ENCODE results near the gene DPH1.
"Not testable (repeated sequence)": the region's sequence is repeated elsewhere in the genome, so short reads cannot be mapped to it uniquely, and the experiment has no call there.

DPH1 gene

DNA sequence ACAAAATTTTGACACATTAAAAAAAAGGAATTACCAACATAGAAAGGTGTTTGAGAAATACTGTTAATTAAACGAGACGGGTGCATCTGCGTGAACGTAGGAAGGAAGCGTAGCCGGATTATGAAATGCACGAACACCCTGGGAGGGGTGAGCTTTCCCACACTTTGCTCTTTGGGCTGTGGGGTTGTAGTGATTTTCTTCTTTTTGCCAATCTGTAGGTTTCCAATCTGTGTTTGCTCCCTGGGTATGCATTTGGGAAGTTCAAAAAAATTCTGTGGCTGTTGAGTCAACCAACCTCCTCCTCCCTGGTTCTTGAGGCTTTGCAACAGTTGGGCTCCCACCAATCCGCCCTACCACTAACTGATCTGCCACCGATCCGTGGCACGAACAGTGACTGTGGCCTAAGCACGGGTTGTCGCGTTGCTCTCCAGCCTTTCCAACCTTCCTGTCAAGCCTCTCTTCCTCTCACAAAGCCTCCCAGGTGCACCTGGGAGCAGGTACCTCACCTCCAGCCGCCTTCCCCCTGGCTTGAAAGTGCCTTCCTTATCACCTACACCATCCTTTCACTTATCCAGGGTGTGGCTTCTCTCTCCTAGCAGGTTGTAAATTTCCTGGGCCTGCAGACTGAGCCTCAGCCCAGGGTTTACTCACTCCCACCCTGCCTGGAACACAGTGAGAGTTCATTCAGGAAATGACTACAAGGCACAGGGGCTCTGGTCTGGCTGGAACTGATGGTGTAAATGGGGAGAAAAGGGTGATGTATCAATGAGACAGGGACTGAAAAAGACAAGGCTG is 21.4 kb upstream of the DPH1 start:
- DNase-seq, result no peak

DNA sequence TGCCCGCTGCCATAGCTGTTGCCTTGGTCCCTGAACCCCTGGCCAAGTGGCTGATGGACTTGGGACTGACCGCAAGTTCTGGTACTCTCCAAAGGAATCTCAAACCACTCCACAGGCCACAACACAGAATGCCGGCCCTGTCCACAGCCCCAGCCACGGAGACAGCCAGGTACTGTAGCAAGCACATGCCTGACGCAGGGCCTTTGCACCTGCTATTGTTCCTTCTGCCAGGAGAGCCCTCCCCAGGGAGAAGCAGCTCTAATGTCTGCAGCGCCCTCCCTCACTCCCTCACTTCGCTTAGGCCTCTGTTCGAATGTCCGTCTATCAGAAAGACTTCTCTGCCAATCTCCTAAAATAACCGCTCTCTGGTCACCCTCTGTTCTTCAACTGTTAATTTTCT is 20.2 kb upstream of the DPH1 start:
- DNase-seq, result no peak

DNA sequence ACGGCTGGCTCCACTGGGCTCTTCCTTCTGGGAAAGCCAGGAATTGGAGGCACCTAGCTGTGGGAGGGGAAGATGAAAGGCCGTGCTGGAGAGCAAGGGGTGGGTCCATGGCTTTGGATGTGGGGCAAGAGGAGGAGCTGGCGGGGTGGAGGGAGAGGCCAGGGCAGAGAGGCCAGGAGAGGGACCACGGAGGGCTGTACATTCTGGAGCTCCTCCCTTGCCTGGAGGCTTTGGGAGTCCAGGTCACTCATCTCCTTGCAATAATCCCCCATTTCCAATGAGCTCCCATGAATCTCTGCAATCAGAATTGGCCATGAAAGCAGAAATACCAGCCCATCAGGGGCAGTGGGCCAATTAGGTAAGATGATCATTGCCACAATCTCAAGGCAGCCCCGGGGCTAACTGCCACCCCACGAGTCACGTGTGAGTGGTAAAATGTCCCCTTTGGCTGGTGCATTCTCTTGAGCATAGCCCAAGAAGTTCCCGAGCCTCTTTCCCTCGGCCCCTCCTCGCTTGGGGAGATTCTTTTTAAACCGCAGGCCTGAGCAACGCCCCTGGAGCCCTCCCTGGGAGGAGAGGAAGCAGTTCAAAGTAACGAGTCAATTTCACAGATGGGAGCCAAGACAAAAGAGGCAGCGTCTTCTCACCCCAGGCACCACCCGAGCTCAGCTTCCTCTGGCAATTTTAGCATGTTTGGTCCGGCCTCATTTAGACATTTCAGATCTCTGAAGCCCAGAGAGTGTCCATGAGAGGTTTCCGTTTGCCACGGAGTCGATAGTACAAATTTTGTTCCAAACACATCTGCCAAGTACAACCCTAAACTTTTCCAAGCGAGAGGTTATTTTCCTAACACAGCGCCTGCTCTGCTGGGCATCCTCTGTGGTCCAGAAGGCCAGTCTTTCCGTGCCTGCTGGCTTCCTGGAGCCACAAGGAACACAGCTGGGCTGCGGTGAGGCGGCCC is 18.3 kb upstream of the DPH1 start:
- no peak for DNase-seq

DNA sequence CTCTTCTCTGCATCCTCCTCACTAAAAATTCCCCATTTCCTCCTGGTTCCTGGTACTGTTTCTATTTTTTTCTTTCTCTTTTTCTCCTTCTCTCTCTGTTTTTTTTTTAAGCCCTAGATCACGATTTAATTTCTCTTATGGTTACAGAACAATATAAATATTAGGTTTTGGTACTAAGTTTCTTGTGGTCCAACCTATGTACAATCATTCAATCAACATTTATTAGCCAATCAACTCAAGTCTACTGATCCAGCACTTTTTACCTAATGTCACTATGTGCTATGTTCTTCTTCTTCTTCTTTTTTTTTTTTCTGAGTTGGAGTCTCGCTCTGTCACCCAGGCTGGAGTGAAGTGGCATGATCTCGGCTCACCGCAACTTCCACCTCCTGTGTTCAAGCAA is 17.5 kb upstream of the DPH1 start:
- DNase-seq, result no peak

DNA sequence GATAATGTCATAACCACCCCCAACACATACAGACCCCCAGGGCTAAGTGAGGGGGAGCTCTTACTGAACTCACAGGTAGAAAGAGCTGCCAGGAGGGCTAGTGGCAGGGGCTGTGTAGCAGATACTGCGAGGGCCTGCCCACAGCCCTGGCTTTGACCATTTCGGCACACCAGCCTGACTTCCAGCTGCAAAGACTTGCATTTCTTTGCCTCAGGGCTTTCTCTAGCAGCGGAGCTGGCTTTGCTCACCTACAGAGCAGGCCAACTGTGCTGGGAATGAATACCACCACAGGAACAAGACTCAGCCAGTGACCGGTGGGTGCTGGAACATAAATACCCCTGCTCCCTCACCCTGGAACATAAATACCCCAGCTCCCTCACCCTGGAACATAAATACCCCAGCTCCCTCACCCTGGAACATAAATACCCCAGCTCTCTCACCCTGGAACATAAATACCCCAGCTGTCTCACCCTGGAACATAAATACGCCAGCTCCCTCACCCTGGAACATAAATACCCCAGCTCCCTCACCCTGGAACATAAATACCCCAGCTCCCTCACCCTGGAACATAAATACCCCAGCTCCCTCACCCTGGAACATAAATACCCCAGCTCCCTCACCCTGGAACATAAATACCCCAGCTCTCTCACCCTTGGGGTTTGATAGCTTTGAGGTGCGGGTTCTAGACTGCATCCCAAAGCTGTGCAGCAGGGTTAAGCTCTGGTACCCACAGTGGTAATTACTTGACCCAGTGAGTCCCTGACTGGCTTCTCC is 16.5 kb upstream of the DPH1 start:
- not testable (repeated sequence) for DNase-seq

DNA sequence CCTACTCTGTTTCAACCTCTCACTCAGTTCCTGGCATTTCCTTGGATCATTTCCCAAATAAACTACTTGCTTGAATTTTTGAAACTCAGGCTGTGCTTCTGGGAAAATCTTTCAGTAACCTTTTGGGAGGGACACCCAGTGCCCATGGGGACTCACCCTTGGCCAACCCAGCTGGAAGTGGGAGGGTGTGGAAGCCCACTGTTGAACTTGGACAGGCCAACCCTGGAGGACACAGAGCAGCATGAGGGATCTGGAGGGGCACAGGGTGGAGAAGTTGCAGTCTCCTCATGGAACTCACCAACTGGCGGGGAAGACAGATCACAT is 16.0 kb upstream of the DPH1 start:
- DNase-seq, result no peak

DNA sequence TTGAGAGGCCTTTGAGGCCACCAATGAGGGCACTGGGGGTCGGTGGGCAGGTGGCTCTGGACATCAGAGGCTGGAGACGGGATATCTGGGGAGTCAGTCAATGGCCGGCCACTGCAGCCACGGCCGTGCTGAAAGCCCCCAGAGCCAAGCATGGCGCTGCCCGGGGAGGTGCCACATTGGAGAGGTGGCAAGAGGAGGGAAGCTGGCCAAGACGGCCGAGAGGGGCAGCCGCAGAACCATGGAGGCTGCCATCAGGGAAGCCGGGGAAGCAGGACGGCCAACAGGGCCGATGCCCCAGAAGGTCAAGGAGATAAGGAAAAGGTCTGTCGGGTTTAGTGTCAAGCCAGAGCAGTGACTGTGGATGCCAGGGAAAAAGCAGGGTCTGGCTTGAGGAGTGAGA is 14.6 kb upstream of the DPH1 start:
- DNase-seq, result no peak

DNA sequence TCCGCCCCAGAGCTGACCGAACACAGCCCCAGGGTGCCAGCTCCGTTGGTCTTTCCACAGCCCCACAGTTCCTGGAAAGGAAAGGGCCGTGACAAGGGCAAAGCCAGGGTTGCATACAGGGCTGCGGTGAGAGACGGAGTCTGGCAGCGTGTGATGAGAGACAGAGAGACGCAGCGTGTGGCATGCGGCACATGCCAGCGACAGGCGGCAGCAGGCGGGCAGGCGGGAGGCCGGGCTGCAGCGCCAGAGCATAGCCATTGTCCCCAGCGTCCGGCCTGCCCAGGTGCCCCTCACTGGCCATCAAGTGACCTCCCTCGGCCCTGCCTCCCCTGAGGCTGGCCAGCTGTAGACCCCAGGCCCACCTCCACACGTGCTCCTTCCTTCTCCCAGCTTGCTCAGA is 13.5 kb upstream of the DPH1 start:
- no peak for DNase-seq

DNA sequence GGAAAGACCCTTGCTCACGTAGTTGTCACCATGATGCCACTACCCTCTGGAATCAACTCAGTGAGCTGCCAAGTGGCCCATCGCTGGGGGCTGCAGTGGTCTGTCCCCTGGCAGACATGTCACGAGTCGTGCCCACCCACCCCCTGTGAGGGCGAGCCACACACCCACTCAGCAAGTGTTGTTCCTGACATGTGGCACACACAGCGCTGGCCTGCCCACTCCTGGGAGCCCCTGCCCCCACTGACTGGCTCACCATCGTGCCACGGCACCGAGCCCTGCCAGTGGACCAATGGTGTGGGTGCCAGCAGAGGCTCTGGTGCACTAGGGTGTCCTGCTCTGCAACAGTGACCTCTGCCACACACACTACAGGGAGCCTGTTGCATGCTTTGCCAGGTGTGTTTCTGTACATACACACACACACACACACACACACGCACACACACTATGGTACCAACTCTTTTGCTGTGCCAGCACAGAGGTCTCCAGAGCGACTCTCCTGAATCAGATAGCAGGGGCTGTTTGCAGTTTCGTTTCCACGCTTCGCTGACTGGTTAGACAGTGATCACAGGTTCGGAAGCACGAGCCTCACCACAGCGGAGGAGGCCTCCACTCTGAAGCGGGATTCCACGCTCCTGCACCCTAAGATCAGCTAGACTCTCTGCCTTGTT is 12.5 kb upstream of the DPH1 start:
- DNase-seq, result no peak

DNA sequence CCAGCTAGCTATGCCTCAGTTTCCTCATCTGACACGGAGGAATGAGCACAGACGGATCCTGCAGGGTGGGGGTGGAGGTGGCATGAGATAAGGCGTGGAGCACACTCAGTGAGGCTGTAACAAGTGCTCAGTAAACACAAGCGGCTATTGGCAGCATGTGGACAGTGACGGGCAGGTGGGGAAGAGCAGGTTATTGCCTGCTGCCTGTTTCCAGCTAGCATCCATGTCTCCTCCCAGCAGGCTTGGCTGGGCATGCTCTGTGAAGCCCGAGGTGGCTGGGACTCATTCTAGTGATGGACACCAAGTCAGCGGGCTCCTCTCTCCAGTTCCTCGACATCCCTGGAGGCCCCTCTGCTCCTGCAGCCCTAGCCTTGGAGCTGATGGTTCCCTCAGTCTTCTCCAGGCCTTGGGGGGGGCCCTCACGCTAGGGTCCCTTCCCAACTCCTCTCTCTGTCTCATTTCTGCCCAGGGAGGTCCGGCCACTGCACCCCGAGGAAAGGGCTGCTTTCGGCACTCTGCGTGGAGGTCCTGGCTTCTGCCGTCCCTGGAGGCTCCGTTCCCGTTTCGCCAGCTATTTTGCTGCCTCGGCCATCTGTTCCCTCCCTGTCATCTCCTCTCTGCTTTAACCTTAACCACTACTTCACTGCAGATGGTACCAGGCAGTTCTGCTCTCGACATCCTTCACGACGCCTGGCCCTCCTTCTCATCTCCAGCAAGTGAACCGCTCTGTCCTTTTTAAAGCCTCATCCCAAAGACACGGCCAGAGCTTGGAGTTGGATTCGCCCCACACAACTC is 11.0 kb upstream of the DPH1 start:
- no peak for DNase-seq

DNA sequence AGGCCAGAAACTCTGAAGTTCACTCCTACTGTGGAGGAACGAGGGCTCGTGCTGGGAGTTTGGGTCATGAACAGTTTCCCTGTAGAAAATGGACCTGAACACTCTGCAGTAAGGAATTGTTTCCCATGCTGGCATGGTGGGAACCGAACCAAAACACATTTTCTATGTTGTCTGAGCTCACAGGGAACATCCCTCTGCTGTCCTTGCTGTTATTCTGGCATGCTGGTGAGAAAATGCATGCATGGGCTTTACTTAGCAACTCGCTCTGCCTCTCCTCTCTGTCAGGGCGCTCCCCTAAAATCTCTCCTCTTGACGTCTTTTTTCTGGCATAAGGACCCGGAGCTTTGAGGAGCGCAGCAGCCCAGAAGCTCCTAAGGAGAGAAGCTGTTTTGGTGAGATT is 10.2 kb upstream of the DPH1 start:
- no peak for DNase-seq

DNA sequence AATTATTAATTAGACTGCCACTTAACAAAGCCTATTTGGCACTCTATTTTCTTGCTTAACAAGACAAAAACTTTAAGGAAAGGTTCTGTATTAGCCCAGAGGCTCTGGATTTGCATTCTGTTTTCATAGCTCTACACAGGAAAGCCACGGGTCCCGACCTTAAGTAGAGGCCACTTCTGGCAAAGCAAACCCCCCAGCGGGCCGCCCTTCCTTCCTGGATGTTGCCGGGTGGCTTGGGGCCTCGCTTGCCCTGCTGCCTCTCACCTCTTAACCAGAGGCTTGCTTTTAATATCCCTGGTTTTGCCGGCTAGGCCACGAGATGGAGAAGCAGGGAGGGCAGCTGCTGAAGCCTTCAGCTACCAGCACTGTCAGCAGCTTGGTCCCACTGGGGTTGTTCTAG is 9.2 kb upstream of the DPH1 start:
- DNase-seq, result no peak

DNA sequence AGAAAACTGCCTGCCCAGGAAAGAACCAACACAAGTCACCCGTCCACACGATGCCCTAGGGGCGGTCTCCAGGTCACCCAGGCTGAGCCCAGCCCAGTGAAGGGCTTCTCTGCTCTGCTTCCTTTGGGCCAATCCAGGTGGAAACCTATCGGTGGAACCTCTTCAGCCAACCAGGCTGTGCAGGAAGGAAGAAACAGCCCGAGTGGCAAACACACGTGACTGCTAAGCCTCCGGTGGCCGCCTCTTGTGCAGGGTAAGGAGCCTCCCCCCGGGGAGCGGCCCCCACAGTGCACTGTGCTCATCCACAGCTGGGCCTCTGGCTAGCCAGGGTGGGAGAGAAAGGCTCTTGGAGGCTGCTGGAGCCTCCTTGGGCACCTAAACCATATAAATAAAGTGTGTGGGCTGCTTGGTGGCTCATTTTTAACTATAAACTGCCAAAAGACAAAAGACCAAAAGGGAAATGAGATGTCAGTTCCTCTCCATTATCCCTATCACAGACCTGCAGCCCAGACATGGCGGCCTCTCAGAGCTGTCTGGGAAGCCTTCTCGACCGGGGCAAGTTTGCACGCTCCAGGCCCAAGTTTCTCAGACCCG is 7.2 kb upstream of the DPH1 start:
- no peak for DNase-seq

DNA sequence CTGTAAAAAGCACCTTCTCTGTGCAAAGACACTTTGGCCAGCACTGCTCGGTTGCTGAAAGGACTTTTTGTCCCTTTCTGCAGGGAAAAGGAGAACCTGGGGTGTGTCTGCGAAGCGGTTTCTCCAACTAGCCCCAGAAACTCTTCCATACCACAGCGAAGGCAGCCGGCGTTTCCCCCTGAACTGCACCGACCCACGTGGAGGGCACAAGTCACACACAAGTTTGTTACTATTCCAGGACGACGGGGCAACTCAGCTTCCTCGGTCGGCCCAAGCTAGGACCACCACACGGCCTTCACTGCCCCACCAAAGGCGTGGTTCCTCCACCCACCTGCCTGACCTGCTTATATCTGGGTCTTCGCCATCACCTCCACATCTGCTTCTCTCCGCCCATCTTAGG is 6.7 kb upstream of the DPH1 start:
- no peak for DNase-seq

DNA sequence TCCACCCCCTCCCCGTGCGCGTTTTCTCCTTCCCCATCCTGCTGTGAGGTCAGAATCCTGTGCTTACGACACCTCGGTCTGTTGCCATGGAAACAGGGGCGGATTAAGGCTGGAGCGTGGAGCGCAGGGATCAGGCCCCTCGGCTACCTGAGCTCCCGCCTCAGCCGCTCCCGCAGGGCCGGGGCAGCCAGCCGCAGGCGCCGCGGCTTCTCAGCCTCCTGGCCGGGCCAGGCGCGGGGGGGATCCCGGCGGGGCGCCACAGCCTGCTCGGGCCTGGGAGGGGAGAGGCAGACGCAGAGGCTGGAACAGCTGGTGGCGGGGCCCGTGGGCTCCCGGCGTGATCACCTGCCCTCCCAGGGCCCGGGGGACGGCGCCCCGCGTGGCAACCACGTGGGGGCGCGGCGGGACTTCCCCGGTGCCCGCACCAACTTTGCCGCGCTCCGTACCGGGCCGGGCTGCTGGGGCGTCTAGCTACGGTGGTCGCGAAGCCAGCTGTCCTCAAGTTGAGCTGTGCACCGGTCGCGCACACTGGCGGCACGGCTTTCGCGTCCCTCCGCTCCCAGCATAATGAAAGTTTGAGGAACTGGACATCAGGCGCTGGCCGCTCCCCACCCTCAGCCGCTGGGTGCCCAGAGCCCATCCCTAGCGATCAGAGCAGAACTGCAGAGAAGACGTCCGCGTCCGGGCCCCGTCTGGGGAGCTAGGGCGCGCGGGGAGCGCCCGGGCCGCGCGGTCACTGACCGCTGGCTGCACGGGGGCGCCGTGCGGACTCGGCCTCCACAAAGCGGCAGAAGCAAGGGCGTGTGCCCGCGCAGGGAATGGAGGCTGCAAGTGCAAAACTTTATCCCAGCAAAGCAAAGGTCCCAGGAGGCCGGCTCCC is 6.0 kb upstream of the DPH1 start:
- DNase-seq, result peak; percentile 34

DNA sequence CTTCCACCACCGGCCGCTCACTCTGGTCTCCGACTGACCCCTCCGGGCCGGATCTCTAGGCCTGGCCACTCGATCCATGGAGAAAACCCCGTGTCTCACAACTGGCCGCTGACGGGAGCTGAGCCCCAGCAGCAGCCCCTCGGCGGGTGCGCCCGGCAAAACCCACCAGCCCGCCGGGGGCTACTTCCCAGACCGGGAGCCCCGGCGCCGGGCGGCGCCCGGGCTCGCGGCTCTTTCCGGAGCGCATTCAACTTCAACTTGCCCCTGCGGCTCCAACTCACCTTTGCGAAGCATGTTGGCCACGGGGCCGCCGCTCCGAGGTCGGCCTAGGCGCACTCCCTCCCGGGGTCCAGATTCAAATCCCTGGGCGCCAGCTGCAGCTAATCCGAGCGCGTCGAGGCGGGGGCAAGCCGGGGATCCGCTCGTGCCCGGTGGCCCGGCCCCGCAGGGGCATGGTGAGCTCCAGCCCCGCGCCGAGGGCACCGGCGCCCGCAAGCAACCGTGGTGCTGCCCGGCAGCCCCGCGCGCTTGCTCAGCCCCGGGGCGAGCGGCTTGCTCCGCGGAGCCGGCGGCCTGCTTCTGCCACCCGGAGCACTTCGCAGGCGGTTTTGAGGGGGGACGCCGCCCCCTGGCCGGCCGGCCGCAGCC is 5.3 kb upstream of the DPH1 start:
- DNase-seq, result no peak

DNA sequence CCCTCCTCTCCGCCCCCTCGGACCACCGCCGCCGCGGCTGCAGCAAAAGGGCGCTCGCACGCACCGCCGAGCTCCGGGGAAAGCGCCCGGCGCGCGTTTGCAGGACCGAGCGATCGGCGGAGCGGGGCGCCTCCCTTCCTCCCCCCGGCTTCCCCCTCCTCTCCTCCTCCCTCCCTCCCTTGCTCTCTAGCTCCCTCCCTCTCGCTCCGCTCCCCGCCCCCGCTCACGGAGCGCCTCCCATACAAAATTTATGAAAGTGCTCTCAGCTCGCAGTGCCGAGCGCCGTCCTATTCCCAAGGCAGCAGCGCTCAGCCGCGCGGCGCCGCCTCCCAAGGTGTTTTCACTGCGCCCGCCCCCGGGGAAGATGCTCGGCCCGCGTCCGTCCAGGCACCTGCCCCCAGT is 4.7 kb upstream of the DPH1 start, which contains the start of gene RTN4RL1:
TSS of gene RTN4RL1 (minus strand) at position 115 of the 402 bp plus-strand sequence. CDS start 469 bp downstream, outside the sequence.
- DNase-seq, result peak; percentile 24

DNA sequence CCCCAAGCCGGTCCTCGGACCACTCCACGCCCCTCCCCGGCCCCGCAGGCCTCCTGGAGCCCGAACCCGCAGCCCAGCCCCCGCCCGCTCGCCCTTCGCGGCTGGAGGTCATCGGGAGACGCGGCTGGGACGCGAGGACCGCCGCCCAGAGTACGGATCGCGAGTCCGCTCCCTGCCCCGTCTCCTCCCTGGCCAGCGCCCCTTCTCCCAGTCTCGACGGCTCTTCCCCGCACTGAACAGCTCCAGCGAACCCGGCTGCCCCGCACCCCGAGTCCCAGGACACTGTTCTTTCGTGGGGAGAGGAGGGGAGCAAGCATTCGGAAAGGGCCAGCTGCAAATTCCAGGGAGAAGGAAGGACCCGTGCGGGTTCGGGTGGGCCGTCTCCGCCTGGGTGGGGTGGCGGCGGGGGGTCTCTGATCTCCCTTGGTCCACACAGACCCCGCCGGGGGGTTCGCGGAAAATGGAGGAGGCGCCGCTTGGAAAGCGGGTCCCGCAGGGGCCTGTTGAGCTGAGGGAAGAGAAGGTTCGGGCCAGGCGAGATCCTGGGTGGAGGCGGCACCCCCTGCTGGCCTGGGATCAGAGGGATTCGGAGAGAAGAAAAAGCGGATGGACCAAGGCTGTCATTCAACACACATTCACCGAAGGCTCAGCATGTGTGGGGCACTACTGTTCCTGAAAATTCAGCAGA is 4.2 kb upstream of the DPH1 start:
- peak; percentile 19 for DNase-seq

DNA sequence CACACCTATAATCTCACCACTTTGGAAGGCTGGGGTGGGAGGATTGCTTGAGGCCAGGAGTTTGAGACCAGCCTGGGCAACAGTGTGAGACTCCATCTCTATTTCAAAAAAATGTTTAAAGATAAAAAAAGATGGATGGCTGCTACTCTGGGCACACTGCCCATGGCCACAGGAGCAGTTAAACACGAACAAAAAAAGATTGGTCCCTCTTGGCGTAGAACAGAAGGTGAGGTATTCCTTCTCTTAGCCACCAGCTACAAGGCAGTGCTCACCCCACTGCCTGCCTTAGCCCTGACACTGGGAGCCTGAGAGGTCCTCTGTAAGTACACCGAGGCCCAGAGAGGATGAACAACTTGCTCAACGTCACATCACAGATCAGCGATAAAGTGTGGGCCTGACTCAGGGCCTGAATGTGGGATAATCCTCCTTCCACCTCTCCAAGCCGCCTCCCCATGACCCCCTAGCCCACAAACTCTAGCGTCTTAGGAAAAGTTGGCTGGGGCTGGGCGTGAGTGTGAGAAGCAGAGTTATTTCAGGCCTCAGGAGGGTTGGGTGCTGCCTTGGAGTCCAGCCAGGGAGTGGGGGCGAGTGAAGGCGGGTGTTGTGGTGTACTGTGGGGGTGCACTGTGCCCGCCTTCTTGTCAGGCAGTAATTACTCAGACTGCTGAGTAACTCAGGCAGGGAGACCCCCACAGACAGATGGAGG is 2.3 kb upstream of the DPH1 start:
- DNase-seq, result no peak

Measured in NCI-H1105 treated with DMSO at 0.1 percent for 48 hours (cell line).